PC-3 (cell line): ENCODE measurements around the gene MAP2K5. TPM values are rescaled to one million over a fixed set of nuclear protein-coding genes. Genes with fewer than 3 reads are reported as not detected.

Experiments
- ATAC-seq: fragments of 200-7000 bp; cut with Tn5 transposase; 2 replicates; pipeline ENCODE4 v1.9.1; 2020; ENCODE audit warnings: mild to moderate bottlenecking, moderate library complexity
- BruUV-seq: library from RNA; stranded (reverse); fragments of 400-500 nt; replicated peaks from 2 replicates; lab custom pipeline; 2021; lab: Mats Ljungman, UMichigan
- CTCF ChIA-PET: fragments of 300-600 bp; sonication (Branson Sonifier 250); formaldehyde crosslinking; loops from one replicate; lab custom pipeline; 2022; ENCODE audit warnings: antibody characterized with exemption; lab: Charles Lee
- POLR2A ChIA-PET: fragments of 300-600 bp; sonication (Branson Sonifier 250); formaldehyde crosslinking; loops from one replicate; lab custom pipeline; 2022; ENCODE audit warnings: antibody characterized with exemption; ENCODE audit not compliant: unreplicated experiment; lab: Charles Lee
- DNase-seq: peaks from one replicate; pipeline ENCODE4 v3.0.0-alpha.2; 2015
- H2AFZ ChIP-seq: fragments of 300-600 bp; sonication (generic); 2 replicates; pipeline ENCODE4 v1.6.0; 2016; ENCODE audit warnings: antibody characterized with exemption, low read length
- H3F3A ChIP-seq: fragments of 300-600 bp; sonication (generic); one replicate; pipeline ENCODE4 v1.6.0; 2017; ENCODE audit warnings: antibody characterized with exemption, low read length, control low read depth, mild to moderate bottlenecking; ENCODE audit not compliant: unreplicated experiment
- H3K27ac ChIP-seq: fragments of 300-600 bp; sonication (generic); 2 replicates; pipeline ENCODE4 v1.5.1; 2016; ENCODE audit warnings: mild to moderate bottlenecking, low read length
- H3K27me3 ChIP-seq: fragments of 300-600 bp; sonication (generic); 2 replicates; pipeline ENCODE4 v1.6.1; 2016; ENCODE audit warnings: low read length, mixed read lengths
- H3K36me3 ChIP-seq: fragments of 300-600 bp; sonication (generic); 2 replicates; pipeline ENCODE4 v1.6.1; 2016; ENCODE audit warnings: low read depth, mixed run types, low read length, mixed read lengths
- H3K4me1 ChIP-seq: fragments of 300-600 bp; sonication (generic); 2 replicates; pipeline ENCODE4 v1.5.1; 2016; ENCODE audit warnings: low read length; ENCODE audit not compliant: insufficient read depth
- H3K4me2 ChIP-seq: fragments of 300-600 bp; sonication (generic); 2 replicates; pipeline ENCODE4 v1.6.0; 2016; ENCODE audit warnings: low read length
- H3K4me3 ChIP-seq: fragments of 300-600 bp; sonication (generic); 2 replicates; pipeline ENCODE4 v1.5.1; 2016; ENCODE audit warnings: mild to moderate bottlenecking, low read length, mixed read lengths
- H3K79me2 ChIP-seq: fragments of 300-600 bp; sonication (generic); 2 replicates; pipeline ENCODE4 v1.6.1; 2017; ENCODE audit warnings: low read length, mixed read lengths
- H3K9ac ChIP-seq: fragments of 300-600 bp; sonication (generic); 2 replicates; pipeline ENCODE4 v1.6.0; 2016; ENCODE audit warnings: mild to moderate bottlenecking, low read length
- H3K9me2 ChIP-seq: fragments of 300-600 bp; sonication (generic); replicated peaks from 2 replicates; pipeline ENCODE4 v1.6.1; 2016; ENCODE audit warnings: mixed run types, low read length, mixed read lengths
- H3K9me3 ChIP-seq: fragments of 300-600 bp; sonication (generic); 2 replicates; pipeline ENCODE4 v1.6.1; 2016; ENCODE audit warnings: low read length, mixed read lengths
- H4K20me1 ChIP-seq: fragments of 300-600 bp; sonication (generic); 2 replicates; pipeline ENCODE4 v1.6.1; 2016; ENCODE audit warnings: low read length, mixed read lengths
- CTCF ChIP-seq: fragments of 300-600 bp; sonication (generic); conservative IDR thresholded peaks from 2 replicates; pipeline ENCODE4 v1.5.1; 2017; ENCODE audit warnings: antibody characterized with exemption, low read depth, mild to moderate bottlenecking, low read length
- EZH2 ChIP-seq: fragments of 300-600 bp; sonication (generic); IDR thresholded peaks from one replicate; pipeline ENCODE4 v1.6.1; 2017; ENCODE audit warnings: antibody characterized with exemption, mild to moderate bottlenecking, low read length; ENCODE audit not compliant: unreplicated experiment
- EZH2phosphoT487 ChIP-seq: fragments of 300-600 bp; sonication (generic); IDR thresholded peaks from 2 replicates; pipeline ENCODE4 v1.6.1; 2018; ENCODE audit warnings: mild to moderate bottlenecking, antibody characterized with exemption, low read length, borderline replicate concordance
- intact Hi-C: fragments of 100-400 bp; cut with micrococcal nuclease; formaldehyde crosslinking; loops from 2 replicates; pipeline ENCODE4 v1.9.0; 2023
- total RNA-seq: library from RNA; depleted of rRNA; stranded (reverse); fragments of >200 nt; gene quantifications from 2 replicates; pipeline ENCODE4 v1.2.3, GENCODE V29; 2014

Gene MAP2K5
- total RNA-seq, 1 experiment from 2014 or later, result 5.5 TPM

GRCh38 chr15:67836955-67837354, 294.5 kb downstream of the MAP2K5 start:
- no peaks in the 10 kb centered on the region for H3K9me2 ChIP-seq
- no peak overlapping the region for H3K9ac ChIP-seq
- ChIA-PET CTCF (no interaction called here), POLR2A (no interaction called here)
- H3K27ac ChIP-seq, result no peak overlapping the region
- peaks cover 17% of the 10 kb centered on the region for H3K4me1 ChIP-seq
- no peak for DNase-seq
- TF ChIP-seq EZH2 (no peak), EZH2phosphoT487 (no peak), CTCF (no peak)
- H3K4me3 ChIP-seq, result no peak overlapping the region
- H3K27me3 ChIP-seq, result peaks cover 16% of the 10 kb centered on the region
- intact Hi-C loops, result loop anchor here (1.0 to 10.0 kb wide), 4 partner anchors 142 to 450 kb away; no protein-coding TSS in a partner anchor
- no peak overlapping the region for H2AFZ ChIP-seq
- H3K79me2 ChIP-seq, result no peaks in the 10 kb centered on the region
- ATAC-seq, result no peak
- H3K9me3 ChIP-seq, result no peaks in the 10 kb centered on the region
- no peaks in the 10 kb centered on the region for H3F3A ChIP-seq
- H3K36me3 ChIP-seq, result no peaks in the 10 kb centered on the region
- no TSS peak for BruUV-seq
- no peak overlapping the region for H3K4me2 ChIP-seq
- H4K20me1 ChIP-seq, result no peaks in the 10 kb centered on the region

GRCh38 chr15:67838789-67839332, 296.4 kb downstream of the MAP2K5 start:
- TF ChIP-seq EZH2, result no peak
- no peak for TF ChIP-seq EZH2phosphoT487
- TF ChIP-seq CTCF, result no peak
- peak; percentile 53 for ATAC-seq
- peak overlapping the region; percentile 96 for H2AFZ ChIP-seq
- peaks cover 16% of the 10 kb centered on the region for H3K27me3 ChIP-seq
- peak overlapping the region; percentile 84 for H3K9ac ChIP-seq
- H3K9me3 ChIP-seq, result no peaks in the 10 kb centered on the region
- CTCF ChIA-PET, result interaction anchor here (0.7 kb wide), 1 partner anchor 584 kb away, joined by 3 read pairs; the partner anchor contains the start of genes AAGAB and IQCH
- H3K27ac ChIP-seq, result no peak overlapping the region
- intact Hi-C loops, result loop anchor here (5.0 to 10.0 kb wide), 2 partner anchors 144 to 452 kb away; no protein-coding TSS in a partner anchor
- no peaks in the 10 kb centered on the region for H4K20me1 ChIP-seq
- no peaks in the 10 kb centered on the region for H3K9me2 ChIP-seq
- peaks cover 17% of the 10 kb centered on the region for H3K4me1 ChIP-seq
- H3F3A ChIP-seq, result no peaks in the 10 kb centered on the region
- DNase-seq, result peak; percentile 61
- POLR2A ChIA-PET, result interaction anchor here (0.6 kb wide), 1 partner anchor 296 kb away, joined by 3 read pairs; the partner anchor contains the start of gene MAP2K5
- no peaks in the 10 kb centered on the region for H3K79me2 ChIP-seq
- H3K36me3 ChIP-seq, result no peaks in the 10 kb centered on the region
- H3K4me3 ChIP-seq, result peak overlapping the region; percentile 96
- H3K4me2 ChIP-seq, result peak overlapping the region; percentile 92
- BruUV-seq, result no TSS peak

GRCh38 chr15:67839499-67839928, 297.0 kb downstream of the MAP2K5 start:
- H3K9ac ChIP-seq, result peak overlapping the region; percentile 84; the same call in 1 of the 2 replicates
- ATAC-seq (peak; percentile 34), DNase-seq (peak; percentile 51)
- TF ChIP-seq EZH2phosphoT487 (no peak), EZH2 (no peak), CTCF (no peak)
- no peaks in the 10 kb centered on the region for H3K9me2 ChIP-seq
- H3K79me2 ChIP-seq, result no peaks in the 10 kb centered on the region
- H3F3A ChIP-seq, result no peaks in the 10 kb centered on the region
- peak overlapping the region; percentile 96 for H2AFZ ChIP-seq
- peaks cover 16% of the 10 kb centered on the region for H3K27me3 ChIP-seq
- H3K4me3 ChIP-seq, result peak overlapping the region; percentile 96
- CTCF ChIA-PET, result no interaction called here
- peak overlapping the region; percentile 2; the same call in 1 of the 2 replicates for H3K27ac ChIP-seq
- BruUV-seq, result no TSS peak
- intact Hi-C loops, result loop anchor here (5.0 to 10.0 kb wide), 2 partner anchors 145 to 452 kb away; no protein-coding TSS in a partner anchor
- POLR2A ChIA-PET, result interaction anchor here (0.6 kb wide), 1 partner anchor 297 kb away, joined by 3 read pairs; the partner anchor contains the start of gene MAP2K5
- H3K36me3 ChIP-seq, result no peaks in the 10 kb centered on the region
- no peaks in the 10 kb centered on the region for H3K9me3 ChIP-seq
- peaks cover 17% of the 10 kb centered on the region for H3K4me1 ChIP-seq
- no peaks in the 10 kb centered on the region for H4K20me1 ChIP-seq
- H3K4me2 ChIP-seq, result peak overlapping the region; percentile 92
